Measurements from ENCODE around the gene GAK.
"Not testable (repeated sequence)": the region's sequence is repeated elsewhere in the genome, so short reads cannot be mapped to it uniquely, and the experiment has no call there.

Gene GAK

DNA sequence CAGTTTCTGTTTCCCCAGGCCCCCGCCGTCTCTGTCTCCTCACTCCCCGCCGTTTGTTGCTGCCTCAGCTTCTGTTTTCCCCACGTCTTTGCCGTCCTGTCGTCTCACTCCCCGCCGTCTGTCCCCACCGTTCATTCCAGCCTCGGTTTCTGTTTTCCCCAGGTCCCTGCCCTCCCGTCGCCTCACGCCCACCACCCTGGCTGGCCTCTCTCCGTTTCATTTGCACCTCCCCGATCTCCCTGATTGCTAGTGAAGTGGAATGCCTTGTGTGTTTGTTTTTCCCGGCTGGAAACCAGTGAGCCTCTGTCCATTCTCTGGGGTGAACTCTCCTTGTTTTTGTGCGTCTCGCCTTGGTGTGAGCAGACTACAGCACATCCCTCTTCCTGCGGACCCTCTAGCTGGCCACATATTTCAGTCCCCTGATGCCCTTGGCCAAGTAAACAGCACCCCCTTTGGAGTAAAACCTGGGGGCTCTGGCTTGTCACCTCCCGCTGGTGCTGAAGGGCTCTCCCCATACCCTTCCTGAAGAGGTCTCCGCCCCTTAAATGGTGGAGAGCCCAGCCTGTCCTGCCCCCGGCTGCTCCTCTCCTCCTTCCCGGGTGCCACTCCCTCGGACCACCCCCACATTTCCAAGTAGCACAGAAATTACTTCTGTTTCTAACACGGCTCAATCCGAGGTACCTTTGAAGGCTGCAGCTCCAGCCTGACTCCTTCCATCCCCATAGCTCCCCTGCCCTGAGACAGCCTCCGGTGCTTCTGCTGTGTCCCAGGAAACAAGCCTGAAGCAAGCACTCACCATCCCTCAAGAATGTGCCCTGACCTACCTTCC lies 13.4 kb upstream of the GAK start:
- DNase-seq (ENCODE audit: insufficient read length, low spot score) (no peak), FAIRE-seq (no peak)
- TF ChIP-seq, protein P1, sequence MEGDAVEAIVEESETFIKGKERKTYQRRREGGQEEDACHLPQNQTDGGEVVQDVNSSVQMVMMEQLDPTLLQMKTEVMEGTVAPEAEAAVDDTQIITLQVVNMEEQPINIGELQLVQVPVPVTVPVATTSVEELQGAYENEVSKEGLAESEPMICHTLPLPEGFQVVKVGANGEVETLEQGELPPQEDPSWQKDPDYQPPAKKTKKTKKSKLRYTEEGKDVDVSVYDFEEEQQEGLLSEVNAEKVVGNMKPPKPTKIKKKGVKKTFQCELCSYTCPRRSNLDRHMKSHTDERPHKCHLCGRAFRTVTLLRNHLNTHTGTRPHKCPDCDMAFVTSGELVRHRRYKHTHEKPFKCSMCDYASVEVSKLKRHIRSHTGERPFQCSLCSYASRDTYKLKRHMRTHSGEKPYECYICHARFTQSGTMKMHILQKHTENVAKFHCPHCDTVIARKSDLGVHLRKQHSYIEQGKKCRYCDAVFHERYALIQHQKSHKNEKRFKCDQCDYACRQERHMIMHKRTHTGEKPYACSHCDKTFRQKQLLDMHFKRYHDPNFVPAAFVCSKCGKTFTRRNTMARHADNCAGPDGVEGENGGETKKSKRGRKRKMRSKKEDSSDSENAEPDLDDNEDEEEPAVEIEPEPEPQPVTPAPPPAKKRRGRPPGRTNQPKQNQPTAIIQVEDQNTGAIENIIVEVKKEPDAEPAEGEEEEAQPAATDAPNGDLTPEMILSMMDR (IDR thresholded peaks at IDR 0.05; ENCODE audit: insufficient read depth, missing control alignments), result no peak

- not testable (repeated sequence) for FAIRE-seq; DNase-seq (ENCODE audit: insufficient read length, low spot score)
Measured at GRCh38 chr4:939508-939907, 7.4 kb upstream of the GAK start.

DNA sequence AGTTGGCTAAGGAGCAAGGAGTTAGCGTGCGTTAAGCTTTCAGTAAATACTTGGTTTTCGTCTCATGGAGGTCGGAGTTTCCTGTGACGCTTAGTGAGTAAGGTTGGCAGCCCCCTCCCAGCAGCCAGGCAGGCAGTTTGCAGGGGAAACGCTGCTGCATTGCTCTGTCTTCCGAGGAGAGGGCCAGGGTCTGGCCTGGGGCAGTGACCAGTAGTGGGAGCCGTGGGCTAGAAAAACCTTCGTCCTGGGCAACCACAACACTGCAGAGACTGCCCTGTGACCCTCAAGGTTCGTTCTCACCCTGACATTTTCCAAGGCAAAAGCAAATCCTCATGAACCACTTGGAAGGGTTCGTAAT lies 576 bp upstream of the GAK start:
- TF ChIP-seq, protein P1 (IDR thresholded peaks at IDR 0.05; ENCODE audit: insufficient read depth, missing control alignments), result no peak

GRCh38 chr4:931194-931959 lies 739 bp downstream of the GAK start:
- no peak for FAIRE-seq
- TF ChIP-seq, protein P1 (IDR thresholded peaks at IDR 0.05; ENCODE audit: insufficient read depth, missing control alignments), result no peak
- DNase-seq (ENCODE audit: insufficient read length, low spot score), result no peak

More for the DNA sequence above, 576 bp upstream of the GAK start:
- FAIRE-seq (no peak), DNase-seq (ENCODE audit: insufficient read length, low spot score) (no peak)

DNA sequence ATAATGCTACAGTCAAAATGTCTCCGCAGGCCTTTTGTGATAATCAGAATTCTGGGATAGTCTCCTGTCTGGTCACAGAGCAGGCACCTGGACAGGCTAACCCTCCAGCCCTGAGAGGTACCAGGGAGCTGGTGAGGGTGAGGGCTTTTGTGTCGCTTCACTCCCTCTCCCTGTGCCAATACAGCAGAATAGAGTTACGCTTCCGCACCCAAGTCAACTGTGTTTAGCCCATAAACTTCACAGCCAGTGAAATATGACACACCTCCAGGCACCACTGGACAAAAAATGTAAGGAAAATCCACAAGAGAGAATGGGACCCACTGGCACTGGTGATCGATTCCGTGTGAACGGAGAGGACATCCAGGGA lies 1.3 kb downstream of the GAK start:
- TF ChIP-seq, protein P1 (IDR thresholded peaks at IDR 0.05; ENCODE audit: insufficient read depth, missing control alignments), result no peak
- no peak for DNase-seq (ENCODE audit: insufficient read length, low spot score)
- no peak for FAIRE-seq

DNA sequence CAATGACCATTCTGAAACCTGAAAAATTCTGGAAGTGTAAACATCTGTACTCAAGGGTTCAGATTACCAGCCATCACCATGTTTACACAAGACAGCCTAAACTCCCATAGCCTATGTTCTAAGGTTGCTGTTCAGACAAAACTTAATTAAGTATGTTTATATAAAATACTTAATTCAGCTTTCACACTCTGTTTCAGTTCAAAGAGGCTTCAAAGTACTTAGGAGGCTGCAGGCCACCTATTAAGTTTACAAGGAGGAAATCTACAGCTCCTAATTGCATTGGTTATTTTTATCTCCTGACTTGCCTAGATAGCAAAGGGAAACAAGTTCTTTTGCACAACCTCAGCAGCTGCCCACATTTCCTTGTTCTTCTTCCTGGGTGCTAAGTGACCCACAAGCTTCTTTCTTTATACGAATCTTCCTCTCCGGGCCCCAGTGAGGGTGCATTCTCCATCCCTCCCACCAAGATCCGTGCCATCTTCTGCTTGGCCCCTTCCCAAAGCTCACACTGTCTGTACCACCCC lies 2.0 kb downstream of the GAK start:
- DNase-seq (ENCODE audit: insufficient read length, low spot score) (no peak), FAIRE-seq (no peak)
- TF ChIP-seq, protein P1 (IDR thresholded peaks at IDR 0.05; ENCODE audit: insufficient read depth, missing control alignments), result no peak

GRCh38 chr4:929096-929765 lies 2.9 kb downstream of the GAK start:
- FAIRE-seq (no peak), DNase-seq (ENCODE audit: insufficient read length, low spot score) (no peak)
- TF ChIP-seq, protein P1 (IDR thresholded peaks at IDR 0.05; ENCODE audit: insufficient read depth, missing control alignments), result no peak

DNA sequence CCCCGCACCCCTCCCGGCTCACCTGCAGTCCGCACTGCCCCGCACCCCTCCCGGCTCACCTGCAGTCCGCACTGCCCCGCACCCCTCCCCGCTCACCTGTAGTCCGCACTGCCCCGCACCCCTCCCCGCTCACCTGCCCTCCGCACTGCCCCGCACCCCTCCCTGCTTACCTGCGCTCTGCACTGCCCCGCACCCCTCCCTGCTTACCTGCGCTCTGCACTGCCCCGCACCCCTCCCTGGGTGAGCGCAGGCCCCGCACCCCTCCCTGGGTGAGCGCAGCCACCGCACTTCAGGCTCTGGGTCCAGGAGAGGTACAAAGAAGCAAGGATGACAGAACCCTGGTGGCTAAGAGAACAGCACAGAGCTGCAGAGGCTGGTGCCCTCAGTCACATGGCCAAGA lies 4.5 kb downstream of the GAK start:
- FAIRE-seq; DNase-seq (ENCODE audit: insufficient read length, low spot score): not testable (repeated sequence)

Data from D721Med (cell line).